NB4 (cell line): ENCODE measurements around the gene B3GAT1.

Experiments
- POLR2A ChIP-seq: IDR thresholded peaks from 2 replicates; pipeline ENCODE4 v1.6.1; 2011; ENCODE audit warnings: mild to moderate bottlenecking; ENCODE audit not compliant: insufficient read length; ENCODE audit errors: extremely low read depth
- TF ChIP-seq, protein P1 (sequence below): IDR thresholded peaks from one replicate; pipeline ENCODE4 v1.5.1; 2012; ENCODE audit warnings: low read depth, low read length

- TF ChIP-seq, protein P1, sequence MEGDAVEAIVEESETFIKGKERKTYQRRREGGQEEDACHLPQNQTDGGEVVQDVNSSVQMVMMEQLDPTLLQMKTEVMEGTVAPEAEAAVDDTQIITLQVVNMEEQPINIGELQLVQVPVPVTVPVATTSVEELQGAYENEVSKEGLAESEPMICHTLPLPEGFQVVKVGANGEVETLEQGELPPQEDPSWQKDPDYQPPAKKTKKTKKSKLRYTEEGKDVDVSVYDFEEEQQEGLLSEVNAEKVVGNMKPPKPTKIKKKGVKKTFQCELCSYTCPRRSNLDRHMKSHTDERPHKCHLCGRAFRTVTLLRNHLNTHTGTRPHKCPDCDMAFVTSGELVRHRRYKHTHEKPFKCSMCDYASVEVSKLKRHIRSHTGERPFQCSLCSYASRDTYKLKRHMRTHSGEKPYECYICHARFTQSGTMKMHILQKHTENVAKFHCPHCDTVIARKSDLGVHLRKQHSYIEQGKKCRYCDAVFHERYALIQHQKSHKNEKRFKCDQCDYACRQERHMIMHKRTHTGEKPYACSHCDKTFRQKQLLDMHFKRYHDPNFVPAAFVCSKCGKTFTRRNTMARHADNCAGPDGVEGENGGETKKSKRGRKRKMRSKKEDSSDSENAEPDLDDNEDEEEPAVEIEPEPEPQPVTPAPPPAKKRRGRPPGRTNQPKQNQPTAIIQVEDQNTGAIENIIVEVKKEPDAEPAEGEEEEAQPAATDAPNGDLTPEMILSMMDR: no peak
- TF ChIP-seq POLR2A: no peak
Observed at GRCh38 chr11:134432776-134433175, 20.7 kb upstream of the B3GAT1 start.
